Dedifferentiated amniotic fluid mesenchymal stem cell (primary cell): ENCODE data around the gene NPLOC4.
"Not testable (repeated sequence)": the region's sequence is repeated elsewhere in the genome, so short reads cannot be mapped to it uniquely, and the experiment has no call there.

Experiments
- DNase-seq: peaks from one replicate; pipeline ENCODE4 v3.0.0-alpha.2; 2016; ENCODE audit errors: extremely low spot score

Gene NPLOC4

GRCh38 chr17:81636505-81637288 lies at the start of gene NPLOC4, which contains the start of gene TSPAN10:
NPLOC4 (minus strand) TSS chr17:81637112; CDS start chr17:81636930, 182 bp downstream.
TSPAN10 (plus strand) TSS chr17:81637196; CDS start chr17:81642413, 5,217 bp downstream.
- peak; percentile 83 for DNase-seq

GRCh38 chr17:81686614-81687013 lies 49.7 kb upstream of the NPLOC4 start:
- DNase-seq: no peak

- DNase-seq: no peak
Observed at GRCh38 chr17:81685108-81685507, 48.2 kb upstream of the NPLOC4 start.

GRCh38 chr17:81684442-81684911 lies 47.6 kb upstream of the NPLOC4 start:
- no peak for DNase-seq

GRCh38 chr17:81683584-81684441 lies 46.9 kb upstream of the NPLOC4 start, which contains the start of the genes ARL16 and HGS:
ARL16 (minus strand) TSS chr17:81683797; CDS start chr17:81683753, 44 bp downstream.
HGS (plus strand) TSS chr17:81684011; CDS start chr17:81684067, 56 bp downstream.
- DNase-seq: peak; percentile 99

- no peak for DNase-seq
Observed at GRCh38 chr17:81683208-81683583, 46.3 kb upstream of the NPLOC4 start.

- no peak for DNase-seq
Observed at GRCh38 chr17:81682565-81683207, 45.8 kb upstream of the NPLOC4 start.

GRCh38 chr17:81681672-81682071 lies 44.8 kb upstream of the NPLOC4 start:
- no peak for DNase-seq

- no peak for DNase-seq
Observed at GRCh38 chr17:81680150-81680549, 43.2 kb upstream of the NPLOC4 start.

- DNase-seq: no peak
Observed at GRCh38 chr17:81676906-81677305, 40.0 kb upstream of the NPLOC4 start.

- DNase-seq: not testable (repeated sequence)
Observed at GRCh38 chr17:81675515-81676221, 38.8 kb upstream of the NPLOC4 start.

GRCh38 chr17:81673561-81674258 lies 36.8 kb upstream of the NPLOC4 start:
- DNase-seq: no peak

- DNase-seq: no peak
Observed at GRCh38 chr17:81672954-81673353, 36.0 kb upstream of the NPLOC4 start.

GRCh38 chr17:81672504-81672903 lies 35.6 kb upstream of the NPLOC4 start:
- no peak for DNase-seq

- no peak for DNase-seq
Observed at GRCh38 chr17:81667754-81668153, 30.8 kb upstream of the NPLOC4 start.

GRCh38 chr17:81666342-81667191 lies 29.7 kb upstream of the NPLOC4 start, which contains the start of the genes CCDC137 and OXLD1:
CCDC137 (plus strand) TSS chr17:81666737; CDS start chr17:81666767, 30 bp downstream.
OXLD1 (minus strand) TSS chr17:81666605; CDS start chr17:81666577, 28 bp downstream.
- peak; percentile 97 for DNase-seq

- no peak for DNase-seq
Observed at GRCh38 chr17:81666092-81666341, 29.1 kb upstream of the NPLOC4 start.

GRCh38 chr17:81665205-81666091 lies 28.5 kb upstream of the NPLOC4 start:
- no peak for DNase-seq

- no peak for DNase-seq
Observed at GRCh38 chr17:81664051-81664470, 27.1 kb upstream of the NPLOC4 start.
